ENCODE results near the gene TAS2R14. TPM values are rescaled to one million over a fixed set of nuclear protein-coding genes. Genes with fewer than 3 reads are reported as not detected.

The TAS2R14 gene
- total and polyA plus RNA-seq, 2 donors: 1.2 to 20.3 TPM

DNA sequence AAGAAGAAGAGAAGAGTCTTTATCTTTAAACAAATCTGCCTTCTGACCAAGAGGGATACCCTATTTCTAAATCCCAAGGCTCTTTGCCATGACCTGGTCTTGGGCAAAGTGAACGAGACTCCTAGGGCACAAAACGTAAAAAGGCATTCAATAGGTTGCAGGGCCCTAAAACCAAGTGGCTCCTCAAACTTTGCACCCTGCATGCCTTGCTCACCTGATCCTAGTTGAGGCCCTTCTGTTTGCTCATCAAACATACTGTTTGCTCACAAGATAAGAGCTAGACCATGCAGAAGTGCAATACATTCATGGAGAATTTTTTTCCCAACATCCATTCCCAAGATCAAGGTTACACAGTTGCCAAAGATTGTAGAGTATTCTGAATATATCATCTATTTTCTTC, 47.1 kb downstream of the TAS2R14 start:
- WGBS: 95% methylated on average over 2 of the region's 2 CpGs
- H3K4me3 ChIP-seq (ENCODE audit: low read depth, low read length): no peak overlapping the region
- H3K36me3 ChIP-seq (ENCODE audit: insufficient read depth): no peaks in the 10 kb centered on the region
- H3K27ac ChIP-seq (ENCODE audit: low read depth): no peak overlapping the region
- no peaks in the 10 kb centered on the region for H3K4me1 ChIP-seq (ENCODE audit: insufficient read depth)
- no peak for DNase-seq (ENCODE audit: extremely low spot score)

DNA sequence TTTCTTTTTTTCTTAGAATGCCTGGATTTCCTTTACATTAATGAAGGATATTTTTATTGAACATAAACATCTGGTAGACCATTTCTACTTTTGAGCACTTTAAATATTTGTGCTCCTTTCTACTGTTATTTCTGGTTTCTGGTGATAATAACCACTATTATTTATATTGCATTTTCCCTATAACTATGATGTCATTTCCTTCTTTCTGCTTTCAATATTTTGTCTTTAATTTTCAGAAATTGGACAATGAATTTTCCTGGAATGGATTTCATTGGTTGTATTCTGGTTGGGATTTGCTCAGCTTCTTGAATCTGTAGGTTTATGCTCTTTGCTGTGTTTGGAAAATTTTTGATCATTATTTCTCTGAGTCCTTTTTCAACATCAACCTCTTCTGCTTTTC, 49.8 kb downstream of the TAS2R14 start:
- no peak for DNase-seq (ENCODE audit: extremely low spot score)
- no peaks in the 10 kb centered on the region for H3K4me1 ChIP-seq (ENCODE audit: insufficient read depth)
- H3K36me3 ChIP-seq (ENCODE audit: insufficient read depth): no peaks in the 10 kb centered on the region
- no peak overlapping the region for H3K4me3 ChIP-seq (ENCODE audit: low read depth, low read length)
- H3K27ac ChIP-seq (ENCODE audit: low read depth): no peak overlapping the region

Other genes with a start within 250 kb of the TAS2R14 start
- gene YBX3, start 215.9 kb downstream of the TAS2R14 start, total RNA-seq: 100.0 TPM
- gene YBX3, start 215.9 kb downstream of the TAS2R14 start, polyA plus RNA-seq: 523 TPM
- not detected for gene TAS2R7, start 136.6 kb downstream of the TAS2R14 start, total RNA-seq
- gene TAS2R7, start 136.6 kb downstream of the TAS2R14 start, polyA plus RNA-seq: not detected
- gene TAS2R8, start 132.0 kb downstream of the TAS2R14 start, total RNA-seq: 0.58 TPM
- gene TAS2R8, start 132.0 kb downstream of the TAS2R14 start, polyA plus RNA-seq: not detected
- gene TAS2R9, start 129.1 kb downstream of the TAS2R14 start, total RNA-seq: 0.37 TPM
- gene TAS2R9, start 129.1 kb downstream of the TAS2R14 start, polyA plus RNA-seq: not detected
- gene TAS2R10, start 112.9 kb downstream of the TAS2R14 start, total RNA-seq: 7.8 TPM
- not detected for gene TAS2R10, start 112.9 kb downstream of the TAS2R14 start, polyA plus RNA-seq
- gene PRR4, start 89.8 kb downstream of the TAS2R14 start, total RNA-seq: 4.4 TPM
- 2.0 TPM for gene PRR4, start 89.8 kb downstream of the TAS2R14 start, polyA plus RNA-seq
- gene PRH1, start 55.0 kb downstream of the TAS2R14 start, total RNA-seq: 103 TPM
- gene PRH1, start 55.0 kb downstream of the TAS2R14 start, polyA plus RNA-seq: 4.5 TPM
- gene TAS2R13, start 29.7 kb downstream of the TAS2R14 start, total RNA-seq: 14.3 TPM
- gene TAS2R13, start 29.7 kb downstream of the TAS2R14 start, polyA plus RNA-seq: not detected
- gene PRH2, start 10.0 kb downstream of the TAS2R14 start, total RNA-seq: not detected
- not detected for gene PRH2, start 10.0 kb downstream of the TAS2R14 start, polyA plus RNA-seq
- gene TAS2R50, start 47.6 kb upstream of the TAS2R14 start, total RNA-seq: 20.0 TPM
- gene TAS2R50, start 47.6 kb upstream of the TAS2R14 start, polyA plus RNA-seq: not detected
- gene TAS2R20, start 59.0 kb upstream of the TAS2R14 start, total RNA-seq: 23.7 TPM
- 0.22 TPM for gene TAS2R20, start 59.0 kb upstream of the TAS2R14 start, polyA plus RNA-seq
- 24.5 TPM for gene TAS2R19, start 83.4 kb upstream of the TAS2R14 start, total RNA-seq
- gene TAS2R19, start 83.4 kb upstream of the TAS2R14 start, polyA plus RNA-seq: 0.24 TPM
- gene TAS2R31, start 92.1 kb upstream of the TAS2R14 start, total RNA-seq: 27.1 TPM
- gene TAS2R31, start 92.1 kb upstream of the TAS2R14 start, polyA plus RNA-seq: 0.15 TPM
- gene TAS2R46, start 123.0 kb upstream of the TAS2R14 start, total RNA-seq: 11.7 TPM
- not detected for gene TAS2R46, start 123.0 kb upstream of the TAS2R14 start, polyA plus RNA-seq
- gene TAS2R43, start 153.1 kb upstream of the TAS2R14 start, total RNA-seq: 23.7 TPM
- not detected for gene TAS2R43, start 153.1 kb upstream of the TAS2R14 start, polyA plus RNA-seq
- gene TAS2R30, start 195.4 kb upstream of the TAS2R14 start, total RNA-seq: 42.9 TPM
- gene TAS2R30, start 195.4 kb upstream of the TAS2R14 start, polyA plus RNA-seq: not detected
- 10.8 TPM for gene SMIM10L1, start 231.9 kb upstream of the TAS2R14 start, total RNA-seq
- gene SMIM10L1, start 231.9 kb upstream of the TAS2R14 start, polyA plus RNA-seq: 12.8 TPM
- gene TAS2R42, start 247.7 kb upstream of the TAS2R14 start, total RNA-seq: not detected
- gene TAS2R42, start 247.7 kb upstream of the TAS2R14 start, polyA plus RNA-seq: not detected

Data from urinary bladder (tissue), 4 donors.